Activated T-cell treated with anti-CD3 and anti-CD28 coated beads, Interleukin-2, amount 50 U/mL, for 4 hours (primary cell): ENCODE measurements around the gene CDHR5. TPM values are rescaled to one million over a fixed set of nuclear protein-coding genes. Genes with fewer than 3 reads are reported as not detected.

ENCODE experiments used
- ATAC-seq, 2 donors: fragments of 200-7000 bp; cut with Tn5 transposase; one replicate each; pipeline ENCODE4 v1.10.0; 2021
- DNase-seq: peaks from one replicate; pipeline ENCODE4 v3.0.0-alpha.2; 2020
- H3K27me3 Mint-ChIP-seq: one replicate; pipeline ENCODE4 v1.8.0; 2021; ENCODE audit warnings: low read depth, mixed read lengths
- H3K36me3 Mint-ChIP-seq: one replicate; pipeline ENCODE4 v1.8.0; 2022; ENCODE audit warnings: mixed read lengths; ENCODE audit not compliant: insufficient read depth
- H3K4me1 Mint-ChIP-seq: one replicate; pipeline ENCODE4 v1.8.0; 2021; ENCODE audit warnings: low read depth, mixed read lengths
- H3K4me3 Mint-ChIP-seq: one replicate; pipeline ENCODE4 v1.8.0; 2021; ENCODE audit warnings: mild to moderate bottlenecking, moderate library complexity, mixed read lengths
- H3K9me3 Mint-ChIP-seq: one replicate; pipeline ENCODE4 v1.8.0; 2021; ENCODE audit warnings: mixed read lengths
- total RNA-seq, 3 donors: library from RNA; stranded (reverse); gene quantifications; one replicate each; pipeline ENCODE4 v1.2.1, GENCODE V29; 2021

CDHR5 gene
- total RNA-seq, 3 donors from 2014 or later = not detected

- Mint-ChIP-seq H3K4me3 (no peak overlapping the region), H3K36me3 (no peaks in the 10 kb centered on the region), H3K27me3 (peaks cover 13% of the 10 kb centered on the region), H3K4me1 (peaks cover 3% of the 10 kb centered on the region), H3K9me3 (no peaks in the 10 kb centered on the region)
- no peak for ATAC-seq
- no peak for DNase-seq
These were observed 3.6 kb downstream of the CDHR5 start for GRCh38 chr11:620935-621814.

- peaks cover 5% of the 10 kb centered on the region for H3K27me3 Mint-ChIP-seq
- DNase-seq (no peak), ATAC-seq (no peak)
- H3K9me3 Mint-ChIP-seq = no peaks in the 10 kb centered on the region
- no peaks in the 10 kb centered on the region for H3K36me3 Mint-ChIP-seq
- peaks cover 5% of the 10 kb centered on the region for H3K4me1 Mint-ChIP-seq
- H3K4me3 Mint-ChIP-seq = no peak overlapping the region
These were observed 4.6 kb downstream of the CDHR5 start for GRCh38 chr11:620201-620600.

- ATAC-seq (no peak), DNase-seq (no peak)
- Mint-ChIP-seq H3K27me3 (peaks cover 3% of the 10 kb centered on the region), H3K9me3 (no peaks in the 10 kb centered on the region), H3K4me1 (peaks cover 6% of the 10 kb centered on the region), H3K36me3 (no peaks in the 10 kb centered on the region), H3K4me3 (no peak overlapping the region)
These were observed 5.1 kb downstream of the CDHR5 start for GRCh38 chr11:619628-620050.

GRCh38 chr11:618856-619627, 5.7 kb downstream of the CDHR5 start:
- Mint-ChIP-seq H3K27me3 (no peaks in the 10 kb centered on the region), H3K36me3 (no peaks in the 10 kb centered on the region), H3K4me1 (peaks cover 12% of the 10 kb centered on the region), H3K4me3 (no peak overlapping the region), H3K9me3 (no peaks in the 10 kb centered on the region)
- DNase-seq (no peak), ATAC-seq (no peak)

DNA sequence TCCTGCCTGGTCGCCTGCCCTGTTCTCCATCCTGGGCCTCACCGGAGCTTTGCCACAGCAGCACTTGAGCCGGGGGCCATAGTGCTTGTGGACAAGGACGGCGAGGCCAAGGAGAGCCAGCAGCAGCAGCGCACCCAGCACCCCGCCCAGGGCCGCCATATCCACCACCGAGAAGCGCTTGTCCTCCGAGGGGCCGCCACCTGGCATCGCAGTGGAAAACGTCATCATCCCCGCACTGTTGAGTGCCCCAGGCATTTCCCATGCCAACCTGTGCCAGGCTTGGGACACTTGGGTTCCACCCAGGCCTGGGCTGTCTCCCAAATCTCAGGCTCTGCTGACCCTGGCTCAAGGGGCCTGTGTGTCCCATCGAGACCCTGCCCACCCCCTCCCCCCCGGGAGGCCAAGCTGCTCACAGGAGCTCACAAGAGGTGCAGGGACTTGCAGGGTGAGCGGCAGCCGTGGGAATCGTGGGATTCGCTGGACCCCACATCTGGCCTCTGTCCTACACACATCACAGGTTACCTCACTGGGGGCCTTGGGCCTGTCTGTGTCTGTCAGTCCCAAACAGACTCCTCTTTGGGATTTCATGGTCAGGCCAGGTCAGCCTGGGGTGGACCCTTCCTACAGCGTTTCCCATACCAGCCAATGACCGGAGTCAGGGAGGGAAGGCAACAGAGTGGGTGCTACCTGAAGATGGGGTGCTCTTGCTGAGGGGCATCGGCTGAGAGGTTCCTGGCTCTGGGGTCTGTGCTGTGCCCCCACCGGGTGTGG, 6.7 kb downstream of the CDHR5 start:
- no peaks in the 10 kb centered on the region for H3K27me3 Mint-ChIP-seq
- H3K36me3 Mint-ChIP-seq = no peaks in the 10 kb centered on the region
- ATAC-seq (no peak), DNase-seq (no peak)
- H3K4me1 Mint-ChIP-seq = peaks cover 13% of the 10 kb centered on the region
- H3K4me3 Mint-ChIP-seq = no peak overlapping the region
- H3K9me3 Mint-ChIP-seq = no peaks in the 10 kb centered on the region

DNA sequence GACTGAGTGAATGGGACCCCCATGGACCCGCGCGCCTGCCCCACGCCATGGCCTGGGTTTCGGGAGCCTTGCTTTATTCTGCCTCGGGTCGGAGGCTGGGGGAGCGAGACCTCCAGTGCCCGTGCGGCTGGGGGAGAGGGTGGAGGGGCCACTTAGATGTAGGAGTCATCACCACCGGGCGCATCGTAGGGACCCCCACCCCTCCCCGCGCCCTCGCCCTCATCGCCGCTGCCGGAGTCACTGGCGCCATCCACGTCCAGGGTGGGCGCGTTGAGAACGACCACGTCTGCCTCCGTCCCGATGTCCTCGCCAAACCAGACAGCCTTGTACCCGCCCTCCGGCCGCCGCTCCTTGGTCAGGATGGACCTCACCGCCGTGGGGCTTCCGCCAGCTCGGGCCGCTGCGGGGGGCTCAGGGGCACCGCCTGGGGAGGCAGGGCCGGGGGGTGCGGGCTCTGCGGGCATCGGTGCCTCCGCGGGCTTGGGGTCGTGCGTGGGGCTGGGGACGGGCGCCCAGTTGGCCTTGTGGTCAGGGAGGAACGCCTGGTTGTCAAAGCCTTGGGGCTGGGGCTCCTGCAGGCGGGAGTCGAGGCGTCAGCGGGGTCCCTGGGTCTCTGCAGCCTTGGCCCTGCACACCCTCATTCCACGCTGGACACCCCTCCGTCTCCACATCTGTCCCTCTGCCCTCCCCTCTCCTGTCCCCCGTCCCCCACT, 7.4 kb downstream of the CDHR5 start:
- Mint-ChIP-seq H3K4me1 (peaks cover 15% of the 10 kb centered on the region), H3K9me3 (no peaks in the 10 kb centered on the region), H3K36me3 (peaks cover under 1% of the 10 kb centered on the region), H3K27me3 (no peaks in the 10 kb centered on the region), H3K4me3 (no peak overlapping the region)
- no peak for DNase-seq
- no peak for ATAC-seq

- DNase-seq (no peak), ATAC-seq (no peak)
- H3K4me3 Mint-ChIP-seq = peak overlapping the region; percentile 84
- peaks cover 15% of the 10 kb centered on the region for H3K4me1 Mint-ChIP-seq
- no peaks in the 10 kb centered on the region for H3K9me3 Mint-ChIP-seq
- H3K27me3 Mint-ChIP-seq = no peaks in the 10 kb centered on the region
- peaks cover 5% of the 10 kb centered on the region for H3K36me3 Mint-ChIP-seq
These were observed 8.2 kb downstream of the CDHR5 start for GRCh38 chr11:616320-617198.

DNA sequence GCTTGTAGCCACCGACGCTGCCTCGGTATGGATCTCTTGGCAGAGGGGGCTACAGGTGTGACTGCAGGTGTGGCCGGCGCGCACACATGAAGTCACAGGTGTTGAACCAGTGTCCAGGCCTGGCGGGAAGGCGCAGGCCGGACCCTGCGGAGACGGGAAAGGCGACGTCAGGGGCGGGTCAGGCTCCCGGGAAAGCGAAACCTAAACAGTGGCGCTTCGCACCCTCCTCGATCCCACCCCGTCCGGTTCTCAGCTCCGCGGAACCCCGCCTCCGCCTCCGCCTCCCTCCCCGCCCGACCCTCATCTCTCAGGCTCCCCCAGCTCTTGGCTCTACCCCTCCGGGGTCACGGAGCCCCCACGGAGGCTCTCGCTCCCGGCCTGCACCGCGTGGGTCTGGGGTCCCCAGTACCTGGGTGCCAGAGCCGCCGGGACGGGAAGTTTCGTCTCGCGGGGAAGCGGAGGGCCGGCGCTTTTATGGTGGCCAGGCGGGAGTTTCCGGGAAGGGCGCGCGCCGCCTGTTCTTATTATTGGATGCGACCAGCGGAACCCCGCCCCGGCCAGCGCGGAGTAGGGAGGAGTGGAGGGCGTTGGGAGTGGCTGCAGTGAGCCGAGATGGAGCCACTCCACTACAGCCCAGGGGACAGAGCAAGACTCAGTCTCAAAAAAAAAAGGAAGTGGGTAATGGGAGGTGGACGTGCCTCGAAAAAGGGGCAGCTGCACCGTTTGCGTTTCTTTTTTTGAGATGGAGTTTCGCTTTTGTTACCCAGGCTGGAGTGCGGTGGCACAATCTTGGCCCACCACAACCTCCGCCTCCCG, 9.0 kb downstream of the CDHR5 start, which contains the start of gene IRF7:
Gene IRF7 (minus strand): TSS at position 447 of the 816 bp plus-strand sequence. CDS start 586 bp downstream, outside the sequence.
- H3K36me3 Mint-ChIP-seq = peaks cover 6% of the 10 kb centered on the region
- ATAC-seq (peak; percentile 73), DNase-seq (peak; percentile 75)
- H3K4me3 Mint-ChIP-seq = peak within 1 kb of the TSS; percentile 84
- no peaks in the 10 kb centered on the region for H3K9me3 Mint-ChIP-seq
- H3K27me3 Mint-ChIP-seq = no peaks in the 10 kb centered on the region
- peaks cover 15% of the 10 kb centered on the region for H3K4me1 Mint-ChIP-seq

GRCh38 chr11:614623-615503, 9.9 kb downstream of the CDHR5 start:
- DNase-seq = no peak
- no peak for ATAC-seq
- Mint-ChIP-seq H3K4me1 (peaks cover 15% of the 10 kb centered on the region), H3K4me3 (peak overlapping the region; percentile 84), H3K36me3 (peaks cover 7% of the 10 kb centered on the region), H3K27me3 (no peaks in the 10 kb centered on the region), H3K9me3 (no peaks in the 10 kb centered on the region)

GRCh38 chr11:614021-614622, 10.6 kb downstream of the CDHR5 start:
- DNase-seq = no peak

GRCh38 chr11:613369-613968, 11.3 kb downstream of the CDHR5 start:
- DNase-seq (peak; percentile 87), ATAC-seq (peak; percentile 33 to 47)
- H3K27me3 Mint-ChIP-seq = no peaks in the 10 kb centered on the region
- H3K4me1 Mint-ChIP-seq = peaks cover 15% of the 10 kb centered on the region
- peak overlapping the region; percentile 26 for H3K4me3 Mint-ChIP-seq
- H3K9me3 Mint-ChIP-seq = no peaks in the 10 kb centered on the region
- peaks cover 7% of the 10 kb centered on the region for H3K36me3 Mint-ChIP-seq

More at GRCh38 chr11:614021-614622, 10.6 kb downstream of the CDHR5 start:
- Mint-ChIP-seq H3K4me1 (peaks cover 15% of the 10 kb centered on the region), H3K4me3 (peak overlapping the region; percentile 73), H3K36me3 (peaks cover 7% of the 10 kb centered on the region), H3K27me3 (no peaks in the 10 kb centered on the region), H3K9me3 (no peaks in the 10 kb centered on the region)
- ATAC-seq = no peak
